ENCODE measurements around the gene OMP.

DNA sequence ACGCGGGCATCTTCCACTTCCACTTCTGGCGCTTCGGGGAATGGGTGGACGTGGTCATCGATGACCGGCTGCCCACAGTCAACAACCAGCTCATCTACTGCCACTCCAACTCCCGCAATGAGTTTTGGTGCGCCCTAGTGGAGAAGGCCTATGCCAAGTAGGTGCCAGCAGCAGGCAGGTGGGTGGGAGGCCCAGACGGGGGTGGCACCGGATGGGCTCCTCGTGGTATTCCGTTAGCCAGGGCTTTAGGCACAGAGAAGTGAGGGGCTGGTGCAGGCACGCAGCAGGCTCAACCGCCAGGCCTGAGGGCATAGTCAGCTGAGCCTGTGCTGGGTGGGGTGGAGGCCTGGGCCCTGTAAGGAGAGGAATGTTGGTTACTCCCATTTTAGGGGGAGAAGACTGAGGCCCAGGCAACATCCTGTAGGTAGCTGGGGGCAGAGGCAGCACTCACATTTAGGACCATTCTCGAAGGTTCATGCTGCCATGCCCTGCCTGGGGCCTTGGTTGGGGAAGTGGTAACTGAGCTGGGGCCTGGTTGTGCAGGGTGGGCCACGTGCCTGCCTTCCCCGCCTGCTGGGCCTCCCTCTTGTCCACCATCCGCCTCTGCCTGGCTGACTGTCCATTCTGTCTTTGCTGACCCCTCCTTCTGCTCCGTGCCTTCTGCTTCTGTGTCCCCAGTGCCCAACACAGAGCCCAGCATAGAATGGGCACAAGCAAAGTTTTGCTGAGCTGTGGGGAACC is 10.2 kb downstream of the OMP start:
- TF ChIP-seq, protein P1, sequence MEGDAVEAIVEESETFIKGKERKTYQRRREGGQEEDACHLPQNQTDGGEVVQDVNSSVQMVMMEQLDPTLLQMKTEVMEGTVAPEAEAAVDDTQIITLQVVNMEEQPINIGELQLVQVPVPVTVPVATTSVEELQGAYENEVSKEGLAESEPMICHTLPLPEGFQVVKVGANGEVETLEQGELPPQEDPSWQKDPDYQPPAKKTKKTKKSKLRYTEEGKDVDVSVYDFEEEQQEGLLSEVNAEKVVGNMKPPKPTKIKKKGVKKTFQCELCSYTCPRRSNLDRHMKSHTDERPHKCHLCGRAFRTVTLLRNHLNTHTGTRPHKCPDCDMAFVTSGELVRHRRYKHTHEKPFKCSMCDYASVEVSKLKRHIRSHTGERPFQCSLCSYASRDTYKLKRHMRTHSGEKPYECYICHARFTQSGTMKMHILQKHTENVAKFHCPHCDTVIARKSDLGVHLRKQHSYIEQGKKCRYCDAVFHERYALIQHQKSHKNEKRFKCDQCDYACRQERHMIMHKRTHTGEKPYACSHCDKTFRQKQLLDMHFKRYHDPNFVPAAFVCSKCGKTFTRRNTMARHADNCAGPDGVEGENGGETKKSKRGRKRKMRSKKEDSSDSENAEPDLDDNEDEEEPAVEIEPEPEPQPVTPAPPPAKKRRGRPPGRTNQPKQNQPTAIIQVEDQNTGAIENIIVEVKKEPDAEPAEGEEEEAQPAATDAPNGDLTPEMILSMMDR (IDR thresholded peaks at IDR 0.05), result no peak
- TF ChIP-seq EP300 (IDR thresholded peaks at IDR 0.05) (no peak), POLR2A (IDR thresholded peaks at IDR 0.05) (no peak)
